CD4-positive, alpha-beta T cell (primary cell): ENCODE results near the gene ZNF516. TPM values are rescaled to one million over a fixed set of nuclear protein-coding genes. Genes with fewer than 3 reads are reported as not detected.

Experiments
- ATAC-seq: fragments of 200-7000 bp; cut with Tn5 transposase; one replicate; pipeline ENCODE4 v1.10.0; 2022; ENCODE audit warnings: mild to moderate bottlenecking; ENCODE audit not compliant: poor library complexity
- CTCF ChIA-PET: fragments of 350-600 bp; sonication (Branson Sonifier 250); formaldehyde crosslinking; loops from one replicate; lab custom pipeline; 2021; ENCODE audit warnings: antibody characterized with exemption, inconsistent platforms; lab: Charles Lee
- POLR2A ChIA-PET: fragments of 350-600 bp; sonication (Branson Sonifier 250); formaldehyde crosslinking; loops from one replicate; lab custom pipeline; 2021; ENCODE audit warnings: antibody characterized with exemption, inconsistent platforms; lab: Charles Lee
- DNase-seq, 14 experiments: peaks; one replicate each; pipeline ENCODE4 v3.0.0-alpha.2; 2013 to 2020; ENCODE audit warnings: mixed read lengths in 2 of 14
- H3K27ac ChIP-seq, 2 donors: one replicate each; pipeline versions ENCODE4 v1.5.1 to v1.7.0; 2013; ENCODE audit warnings: low read length in 2 of 2, low read depth in 1 of 2, mild to moderate bottlenecking in 1 of 2
- H3K27me3 ChIP-seq, 2 experiments: 1 replicate in 1 of 2; 2 replicates in 1 of 2; pipeline versions ENCODE4 v1.6.1 to v1.7.0; 2013; ENCODE audit warnings: low read length in 2 of 2, control low read depth in 1 of 2, mild to moderate bottlenecking in 1 of 2, moderate library complexity in 1 of 2; ENCODE audit not compliant: insufficient read depth in 2 of 2, control insufficient read depth in 1 of 2
- H3K36me3 ChIP-seq: one replicate; pipeline ENCODE4 v1.6.1; 2013; ENCODE audit warnings: low read length, control low read depth; ENCODE audit not compliant: insufficient read depth
- H3K4me1 ChIP-seq: one replicate; pipeline ENCODE4 v1.6.1; 2013; ENCODE audit warnings: low read length, control low read depth; ENCODE audit not compliant: insufficient read depth
- H3K4me3 ChIP-seq: one replicate; pipeline ENCODE4 v1.5.1; 2013; ENCODE audit warnings: mild to moderate bottlenecking, low read length, moderate library complexity
- H3K9me3 ChIP-seq, 2 experiments: 1 replicate in 1 of 2; 2 replicates in 1 of 2; pipeline versions ENCODE4 v1.6.1 to v1.7.0; 2013; ENCODE audit warnings: low read length in 2 of 2, mild to moderate bottlenecking in 2 of 2, control low read depth in 1 of 2, moderate library complexity in 1 of 2; ENCODE audit not compliant: control insufficient read depth in 1 of 2, insufficient read depth in 1 of 2
- H3K27ac Mint-ChIP-seq: one replicate; pipeline ENCODE4 v1.8.0; 2020; ENCODE audit warnings: mixed read lengths
- H3K27me3 Mint-ChIP-seq: one replicate; pipeline ENCODE4 v1.8.0; 2021; ENCODE audit warnings: mixed read lengths
- H3K36me3 Mint-ChIP-seq: one replicate; pipeline ENCODE4 v1.8.0; 2021; ENCODE audit warnings: low read depth, mixed read lengths
- H3K4me1 Mint-ChIP-seq: one replicate; pipeline ENCODE4 v1.8.0; 2021; ENCODE audit warnings: low read depth, mixed read lengths
- H3K4me3 Mint-ChIP-seq: one replicate; pipeline ENCODE4 v1.8.0; 2020; ENCODE audit warnings: mild to moderate bottlenecking, mixed read lengths
- H3K9me3 Mint-ChIP-seq: one replicate; pipeline ENCODE4 v1.8.0; 2020; ENCODE audit warnings: mixed read lengths
- intact Hi-C, 2 experiments: fragments of 100-400 bp; cut with DNase I in 1 of 2; cut with micrococcal nuclease in 1 of 2; formaldehyde crosslinking; loops; one replicate each; pipeline versions ENCODE4 v1.15.1 to v1.9.0; 2023 to 2025; cut with DNase I, micrococcal nuclease
- total RNA-seq, 174 experiments: library from RNA in 2 of 174; stranded (reverse) in 2 of 174; gene quantifications; one replicate each; pipeline ENCODE4 v1.2.3 and lab custom pipeline; 2021 to 2026
- TF ChIP-seq, protein P1 (sequence below): fragments of 200-600 bp; IDR thresholded peaks from one replicate; pipeline ENCODE4 v1.8.0; 2022; ENCODE audit warnings: antibody characterized with exemption, mild to moderate bottlenecking

The ZNF516 gene
- total RNA-seq, 2 experiments from 2014 or later: 22.4 to 29.3 TPM

DNA sequence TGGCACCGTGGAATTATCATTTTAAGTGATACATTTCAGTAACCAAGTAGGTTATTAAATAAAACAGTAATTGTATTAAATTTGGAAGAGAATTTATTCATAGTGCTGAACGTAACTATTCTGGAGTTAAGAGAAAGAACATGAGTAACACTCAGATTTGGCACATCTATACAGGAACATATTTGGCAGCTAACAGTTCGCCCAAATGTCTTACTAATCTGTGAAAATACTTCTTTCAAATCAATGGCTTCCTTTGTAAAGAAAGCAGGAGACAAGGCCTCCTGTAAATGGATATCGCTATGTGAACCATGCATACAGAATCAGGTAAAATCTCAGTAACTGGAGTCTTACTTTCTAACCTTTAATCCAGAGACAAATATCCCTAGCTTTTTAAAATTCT lies 64.4 kb downstream of the ZNF516 start:
- Histone ChIP-seq H3K4me3 (no peak overlapping the region), H3K27me3 (no peaks in the 10 kb centered on the region), H3K9me3 (no peaks in the 10 kb centered on the region), H3K4me1 (peaks cover 6% of the 10 kb centered on the region), H3K27ac (no peak overlapping the region), H3K36me3 (no peaks in the 10 kb centered on the region)
- peaks cover 40% of the 10 kb centered on the region for H3K4me1 Mint-ChIP-seq
- no peaks in the 10 kb centered on the region for H3K27me3 Mint-ChIP-seq
- H3K9me3 Mint-ChIP-seq: no peaks in the 10 kb centered on the region
- CTCF ChIA-PET: no interaction called here
- no peak overlapping the region for H3K27ac Mint-ChIP-seq
- H3K36me3 Mint-ChIP-seq: peaks cover 21% of the 10 kb centered on the region
- POLR2A ChIA-PET: no interaction called here
- TF ChIP-seq, protein P1, sequence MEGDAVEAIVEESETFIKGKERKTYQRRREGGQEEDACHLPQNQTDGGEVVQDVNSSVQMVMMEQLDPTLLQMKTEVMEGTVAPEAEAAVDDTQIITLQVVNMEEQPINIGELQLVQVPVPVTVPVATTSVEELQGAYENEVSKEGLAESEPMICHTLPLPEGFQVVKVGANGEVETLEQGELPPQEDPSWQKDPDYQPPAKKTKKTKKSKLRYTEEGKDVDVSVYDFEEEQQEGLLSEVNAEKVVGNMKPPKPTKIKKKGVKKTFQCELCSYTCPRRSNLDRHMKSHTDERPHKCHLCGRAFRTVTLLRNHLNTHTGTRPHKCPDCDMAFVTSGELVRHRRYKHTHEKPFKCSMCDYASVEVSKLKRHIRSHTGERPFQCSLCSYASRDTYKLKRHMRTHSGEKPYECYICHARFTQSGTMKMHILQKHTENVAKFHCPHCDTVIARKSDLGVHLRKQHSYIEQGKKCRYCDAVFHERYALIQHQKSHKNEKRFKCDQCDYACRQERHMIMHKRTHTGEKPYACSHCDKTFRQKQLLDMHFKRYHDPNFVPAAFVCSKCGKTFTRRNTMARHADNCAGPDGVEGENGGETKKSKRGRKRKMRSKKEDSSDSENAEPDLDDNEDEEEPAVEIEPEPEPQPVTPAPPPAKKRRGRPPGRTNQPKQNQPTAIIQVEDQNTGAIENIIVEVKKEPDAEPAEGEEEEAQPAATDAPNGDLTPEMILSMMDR: no peak
- no peak for ATAC-seq
- intact Hi-C loops: no loop called here
- no peak for DNase-seq
- no peak overlapping the region for H3K4me3 Mint-ChIP-seq

DNA sequence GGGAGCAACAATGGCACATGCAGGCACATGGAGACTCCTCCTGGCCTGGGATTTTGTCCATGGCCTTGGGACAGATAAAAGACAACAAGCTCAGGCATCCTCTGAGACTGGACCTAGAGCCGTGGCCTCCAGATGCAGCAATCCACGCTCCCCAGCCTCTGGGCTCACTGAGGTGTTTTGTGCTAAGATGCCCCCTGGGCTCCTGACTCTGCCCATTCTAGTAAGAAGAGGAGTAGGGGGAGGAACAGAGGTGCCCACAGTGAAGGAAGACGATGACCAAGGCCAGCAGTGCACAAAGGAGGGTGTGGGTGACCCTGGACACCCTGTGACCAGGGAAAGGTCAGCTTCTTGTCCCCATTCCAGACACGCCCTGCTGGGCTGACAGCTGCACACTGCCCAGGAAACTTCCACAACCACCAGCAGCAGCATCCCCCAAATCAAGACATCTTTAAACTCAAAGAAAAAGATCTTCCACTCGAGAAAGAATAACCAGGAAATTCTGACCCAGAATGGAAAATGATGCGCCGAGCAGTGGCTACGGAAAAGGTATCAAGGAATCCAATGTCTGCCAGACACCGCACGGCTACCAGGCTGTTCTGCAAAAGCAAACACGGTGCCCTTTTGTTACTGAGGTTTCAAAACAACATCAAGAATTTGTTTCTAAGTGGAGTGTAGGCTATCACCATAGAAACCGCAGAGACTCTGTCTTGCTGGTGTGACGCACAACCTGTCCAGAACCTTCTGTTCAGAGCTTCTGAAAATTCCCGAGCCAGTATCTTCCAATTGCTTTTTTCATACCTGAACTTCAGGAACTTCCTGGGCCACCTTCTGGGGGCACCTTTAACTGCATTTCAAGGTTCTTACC lies 65.5 kb downstream of the ZNF516 start:
- peaks cover 41% of the 10 kb centered on the region for H3K4me1 Mint-ChIP-seq

DNA sequence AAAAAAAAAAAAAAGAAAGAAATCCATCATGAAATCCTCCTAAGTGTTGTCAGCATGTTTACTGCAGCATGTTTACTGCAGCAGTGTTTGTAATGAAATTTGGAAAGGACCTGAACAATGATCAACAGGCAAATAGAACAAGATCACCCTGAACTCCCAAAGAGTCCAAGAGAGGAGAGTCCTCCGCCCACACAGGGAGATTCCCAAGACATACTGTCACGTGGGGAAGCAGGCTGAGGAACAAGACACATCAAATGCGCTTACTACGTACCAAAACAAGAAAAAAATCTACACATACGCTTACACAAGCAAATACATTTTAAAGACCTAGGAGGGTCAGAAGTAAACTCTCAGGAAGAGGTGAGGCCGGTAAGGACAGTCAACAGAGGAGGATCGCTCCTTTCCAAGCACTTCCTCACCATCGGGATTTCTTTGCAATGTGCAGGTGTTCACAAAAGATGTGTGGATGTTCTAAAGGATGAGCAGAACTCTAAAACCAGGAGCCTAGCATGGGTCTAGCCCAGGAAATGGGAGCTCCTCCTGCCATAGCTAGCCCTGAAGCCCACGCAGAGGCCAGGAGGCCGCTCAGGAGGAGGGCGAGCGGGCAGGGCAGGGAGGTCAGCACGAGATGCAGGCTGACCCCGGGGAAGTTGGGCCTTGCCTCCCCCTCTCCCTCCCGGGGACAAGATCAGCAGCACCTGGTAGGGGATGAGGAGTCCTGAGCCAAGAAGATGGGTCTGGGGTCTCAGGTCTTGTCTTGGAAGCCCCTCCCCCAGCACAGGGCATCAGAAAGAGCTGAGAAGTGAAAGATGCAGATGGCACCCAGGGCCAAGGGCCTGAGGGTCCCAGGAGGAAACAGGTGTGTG lies 66.4 kb downstream of the ZNF516 start:
- DNase-seq: no peak
- Histone ChIP-seq H3K36me3 (no peaks in the 10 kb centered on the region), H3K4me3 (no peak overlapping the region), H3K27ac (no peak overlapping the region), H3K27me3 (no peaks in the 10 kb centered on the region), H3K9me3 (no peaks in the 10 kb centered on the region), H3K4me1 (peaks cover 10% of the 10 kb centered on the region)
- intact Hi-C loops: no loop called here
- H3K27me3 Mint-ChIP-seq: no peaks in the 10 kb centered on the region
- ATAC-seq: no peak
- H3K4me1 Mint-ChIP-seq: peaks cover 41% of the 10 kb centered on the region
- TF ChIP-seq, protein P1: no peak
- H3K36me3 Mint-ChIP-seq: peaks cover 15% of the 10 kb centered on the region
- ChIA-PET CTCF (no interaction called here), POLR2A (no interaction called here)
- H3K27ac Mint-ChIP-seq: no peak overlapping the region
- H3K9me3 Mint-ChIP-seq: no peaks in the 10 kb centered on the region
- H3K4me3 Mint-ChIP-seq: no peak overlapping the region

More for the DNA sequence above, 65.5 kb downstream of the ZNF516 start:
- POLR2A ChIA-PET: no interaction called here
- TF ChIP-seq, protein P1: no peak
- Histone ChIP-seq H3K27ac (no peak overlapping the region), H3K4me3 (no peak overlapping the region), H3K36me3 (no peaks in the 10 kb centered on the region), H3K4me1 (peaks cover 10% of the 10 kb centered on the region), H3K27me3 (no peaks in the 10 kb centered on the region), H3K9me3 (no peaks in the 10 kb centered on the region)
- CTCF ChIA-PET: no interaction called here
- no peaks in the 10 kb centered on the region for H3K9me3 Mint-ChIP-seq
- DNase-seq (no peak), ATAC-seq (no peak)
- H3K4me3 Mint-ChIP-seq: no peak overlapping the region
- H3K27ac Mint-ChIP-seq: no peak overlapping the region
- H3K27me3 Mint-ChIP-seq: no peaks in the 10 kb centered on the region
- intact Hi-C loops: no loop called here
- H3K36me3 Mint-ChIP-seq: peaks cover 15% of the 10 kb centered on the region
